Progenitor cell of endocrine pancreas (in vitro differentiated cells): Measurements from ENCODE around the gene CGREF1. TPM values are rescaled to one million over a fixed set of nuclear protein-coding genes. Genes with fewer than 3 reads are reported as not detected.

ENCODE experiments used
- DNase-seq: peaks from one replicate; pipeline ENCODE4 v3.0.0; 2021; ENCODE audit warnings: low spot score; ENCODE audit not compliant: unreplicated experiment
- H3K27ac Mint-ChIP-seq: 2 replicates; pipeline ENCODE4 v1.8.0; 2021; ENCODE audit warnings: mild to moderate bottlenecking, moderate library complexity, mixed read lengths
- H3K27me3 Mint-ChIP-seq: 2 replicates; pipeline ENCODE4 v1.8.0; 2021; ENCODE audit warnings: mixed read lengths
- H3K36me3 Mint-ChIP-seq: 2 replicates; pipeline ENCODE4 v1.8.0; 2022; ENCODE audit warnings: mixed read lengths; ENCODE audit not compliant: insufficient read depth
- H3K4me1 Mint-ChIP-seq: 2 replicates; pipeline ENCODE4 v1.8.0; 2021; ENCODE audit warnings: low read depth, mixed read lengths
- H3K4me3 Mint-ChIP-seq: 2 replicates; pipeline ENCODE4 v1.8.0; 2021; ENCODE audit warnings: low read depth, mild to moderate bottlenecking, moderate library complexity, mixed read lengths
- H3K9me3 Mint-ChIP-seq: 2 replicates; pipeline ENCODE4 v1.8.0; 2021; ENCODE audit warnings: low read depth, mixed read lengths
- total RNA-seq: library from RNA; stranded (reverse); gene quantifications from 2 replicates; pipeline ENCODE4 v1.2.1, GENCODE V29; 2021
- TF ChIP-seq, protein P1 (sequence below): fragments of 200-600 bp; sonication (generic); IDR thresholded peaks from one replicate; pipeline ENCODE4 v1.5.0; 2021; ENCODE audit warnings: antibody characterized with exemption, mild to moderate bottlenecking; ENCODE audit not compliant: unreplicated experiment

The CGREF1 gene
- total RNA-seq, 1 donor from 2014 or later, result 0.31 TPM

DNA sequence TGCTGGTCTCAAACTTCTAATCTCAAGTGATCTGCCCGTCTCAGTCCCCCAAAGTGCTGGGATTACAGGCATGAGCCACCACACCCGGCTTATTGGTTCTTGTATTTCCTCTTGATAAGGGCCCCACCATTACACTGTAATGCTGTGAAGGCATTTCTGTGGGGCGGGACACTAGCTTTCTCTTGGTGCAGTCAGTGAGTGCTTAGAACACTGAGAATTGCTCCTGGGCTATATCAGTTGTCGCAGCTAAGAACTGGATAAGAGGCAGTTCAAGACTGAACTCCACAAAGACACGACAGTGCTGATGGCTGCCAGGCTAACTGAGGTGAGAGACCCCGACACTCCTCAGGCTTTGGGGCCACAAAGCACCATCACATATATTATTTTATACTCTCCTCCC is 30.3 kb downstream of the CGREF1 start:
- Mint-ChIP-seq H3K9me3 (no peaks in the 10 kb centered on the region), H3K27me3 (peaks cover 27% of the 10 kb centered on the region), H3K27ac (no peak overlapping the region), H3K4me3 (no peak overlapping the region), H3K36me3 (no peaks in the 10 kb centered on the region), H3K4me1 (peaks cover 7% of the 10 kb centered on the region)
- TF ChIP-seq, protein P1, sequence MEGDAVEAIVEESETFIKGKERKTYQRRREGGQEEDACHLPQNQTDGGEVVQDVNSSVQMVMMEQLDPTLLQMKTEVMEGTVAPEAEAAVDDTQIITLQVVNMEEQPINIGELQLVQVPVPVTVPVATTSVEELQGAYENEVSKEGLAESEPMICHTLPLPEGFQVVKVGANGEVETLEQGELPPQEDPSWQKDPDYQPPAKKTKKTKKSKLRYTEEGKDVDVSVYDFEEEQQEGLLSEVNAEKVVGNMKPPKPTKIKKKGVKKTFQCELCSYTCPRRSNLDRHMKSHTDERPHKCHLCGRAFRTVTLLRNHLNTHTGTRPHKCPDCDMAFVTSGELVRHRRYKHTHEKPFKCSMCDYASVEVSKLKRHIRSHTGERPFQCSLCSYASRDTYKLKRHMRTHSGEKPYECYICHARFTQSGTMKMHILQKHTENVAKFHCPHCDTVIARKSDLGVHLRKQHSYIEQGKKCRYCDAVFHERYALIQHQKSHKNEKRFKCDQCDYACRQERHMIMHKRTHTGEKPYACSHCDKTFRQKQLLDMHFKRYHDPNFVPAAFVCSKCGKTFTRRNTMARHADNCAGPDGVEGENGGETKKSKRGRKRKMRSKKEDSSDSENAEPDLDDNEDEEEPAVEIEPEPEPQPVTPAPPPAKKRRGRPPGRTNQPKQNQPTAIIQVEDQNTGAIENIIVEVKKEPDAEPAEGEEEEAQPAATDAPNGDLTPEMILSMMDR, result no peak
- DNase-seq, result no peak

DNA sequence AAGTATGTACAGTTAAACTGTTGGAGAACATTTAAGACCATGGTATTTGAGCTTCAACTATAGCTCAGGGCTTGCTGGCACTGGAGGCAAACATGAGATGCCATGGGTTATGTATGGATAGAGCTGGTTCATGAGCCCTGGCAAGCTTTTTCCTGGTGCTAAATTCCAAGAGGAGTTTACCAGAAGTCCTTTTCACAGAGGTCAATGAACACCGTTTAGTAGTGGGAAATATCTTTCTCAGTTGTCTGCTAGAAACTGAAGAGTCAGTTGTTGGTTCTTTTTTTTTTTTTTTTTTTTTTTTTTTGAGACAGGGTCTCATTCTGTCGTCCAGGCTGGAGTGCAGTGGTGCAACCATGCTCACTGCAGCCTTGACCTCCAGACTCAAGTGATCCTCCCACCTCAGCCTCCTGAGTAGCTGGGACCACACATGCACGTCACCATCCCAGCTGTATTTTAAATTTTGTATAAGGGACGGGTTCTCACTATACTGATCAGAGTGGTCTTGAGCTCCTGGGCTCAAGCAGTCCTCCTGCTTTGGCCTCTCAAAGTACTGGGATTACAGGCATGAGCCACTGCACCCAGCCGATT is 31.0 kb downstream of the CGREF1 start:
- Mint-ChIP-seq H3K27ac (no peak overlapping the region), H3K9me3 (no peaks in the 10 kb centered on the region), H3K36me3 (no peaks in the 10 kb centered on the region), H3K4me3 (peak overlapping the region; percentile 26), H3K27me3 (peaks cover 30% of the 10 kb centered on the region), H3K4me1 (peaks cover 7% of the 10 kb centered on the region)
- TF ChIP-seq, protein P1, result no peak
- no peak for DNase-seq

DNA sequence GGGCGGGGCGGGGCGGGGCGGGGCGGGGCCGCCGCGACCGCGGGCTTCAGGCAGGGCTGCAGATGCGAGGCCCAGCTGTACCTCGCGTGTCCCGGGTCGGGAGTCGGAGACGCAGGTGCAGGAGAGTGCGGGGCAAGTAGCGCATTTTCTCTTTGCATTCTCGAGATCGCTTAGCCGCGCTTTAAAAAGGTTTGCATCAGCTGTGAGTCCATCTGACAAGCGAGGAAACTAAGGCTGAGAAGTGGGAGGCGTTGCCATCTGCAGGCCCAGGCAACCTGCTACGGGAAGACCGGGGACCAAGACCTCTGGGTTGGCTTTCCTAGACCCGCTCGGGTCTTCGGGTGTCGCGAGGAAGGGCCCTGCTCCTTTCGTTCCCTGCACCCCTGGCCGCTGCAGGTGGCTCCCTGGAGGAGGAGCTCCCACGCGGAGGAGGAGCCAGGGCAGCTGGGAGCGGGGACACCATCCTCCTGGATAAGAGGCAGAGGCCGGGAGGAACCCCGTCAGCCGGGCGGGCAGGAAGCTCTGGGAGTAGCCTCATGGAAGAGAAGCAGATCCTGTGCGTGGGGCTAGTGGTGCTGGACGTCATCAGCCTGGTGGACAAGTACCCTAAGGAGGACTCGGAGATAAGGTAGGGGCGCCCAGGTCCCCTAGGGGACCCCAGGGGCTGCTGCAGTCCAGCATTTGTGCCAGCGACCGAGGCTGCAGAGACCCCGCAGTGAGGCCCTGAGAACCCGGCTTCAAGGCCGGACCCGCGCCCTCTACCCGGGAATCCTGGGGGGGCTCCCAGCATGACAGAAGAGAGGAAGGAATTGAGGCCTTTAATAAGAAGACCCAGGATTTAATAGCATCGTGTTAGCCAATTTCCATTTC is 32.0 kb downstream of the CGREF1 start, which contains the start of gene KHK:
Gene KHK (plus strand): TSS at position 49 of the 870 bp plus-strand sequence. CDS start 488 bp downstream, at position 537.
- Mint-ChIP-seq H3K4me1 (peaks cover 7% of the 10 kb centered on the region), H3K4me3 (peak within 1 kb of the TSS; percentile 76), H3K27ac (peak within 1 kb of the TSS; percentile 62), H3K9me3 (no peaks in the 10 kb centered on the region), H3K36me3 (no peaks in the 10 kb centered on the region), H3K27me3 (peaks cover 30% of the 10 kb centered on the region)
- no peak for DNase-seq
- TF ChIP-seq, protein P1, result no peak

DNA sequence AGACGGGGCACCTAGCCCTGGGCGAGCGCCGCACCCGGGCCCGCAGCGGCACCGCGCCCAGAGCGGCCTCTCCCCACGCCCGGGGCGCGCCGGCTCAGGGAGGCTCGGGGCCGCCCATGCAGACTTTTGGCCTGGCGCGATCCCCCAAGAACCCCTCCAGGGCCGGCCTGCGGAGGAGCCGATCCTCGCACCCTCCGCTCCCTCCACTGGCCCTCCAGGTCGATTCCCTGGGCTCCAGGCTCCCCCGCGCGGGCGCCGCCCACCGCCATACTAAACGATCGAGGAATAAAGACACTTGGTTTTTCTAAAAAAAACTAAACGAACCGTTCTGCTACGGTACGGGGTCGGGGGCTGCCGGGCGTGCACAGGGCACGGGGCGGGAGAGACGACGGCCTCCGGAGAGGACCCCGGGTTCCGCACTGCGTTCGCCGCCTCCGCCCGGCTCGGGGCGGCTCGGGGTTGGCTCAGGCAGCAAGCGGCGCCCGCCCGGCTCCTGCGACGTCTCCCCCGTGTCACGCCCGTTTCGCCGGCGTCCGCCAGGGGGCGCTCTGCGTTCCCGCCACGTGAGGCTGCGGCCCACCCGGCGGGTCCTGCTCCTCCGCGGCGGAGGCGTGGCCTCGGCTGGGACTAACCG is 32.7 kb downstream of the CGREF1 start:
- no peaks in the 10 kb centered on the region for H3K36me3 Mint-ChIP-seq
- peaks cover 12% of the 10 kb centered on the region for H3K4me1 Mint-ChIP-seq
- no peaks in the 10 kb centered on the region for H3K9me3 Mint-ChIP-seq
- peaks cover 30% of the 10 kb centered on the region for H3K27me3 Mint-ChIP-seq
- H3K4me3 Mint-ChIP-seq, result peak overlapping the region; percentile 76
- peak; percentile 97 for DNase-seq
- H3K27ac Mint-ChIP-seq, result peak overlapping the region; percentile 62
- TF ChIP-seq, protein P1, result peak; percentile 92

DNA sequence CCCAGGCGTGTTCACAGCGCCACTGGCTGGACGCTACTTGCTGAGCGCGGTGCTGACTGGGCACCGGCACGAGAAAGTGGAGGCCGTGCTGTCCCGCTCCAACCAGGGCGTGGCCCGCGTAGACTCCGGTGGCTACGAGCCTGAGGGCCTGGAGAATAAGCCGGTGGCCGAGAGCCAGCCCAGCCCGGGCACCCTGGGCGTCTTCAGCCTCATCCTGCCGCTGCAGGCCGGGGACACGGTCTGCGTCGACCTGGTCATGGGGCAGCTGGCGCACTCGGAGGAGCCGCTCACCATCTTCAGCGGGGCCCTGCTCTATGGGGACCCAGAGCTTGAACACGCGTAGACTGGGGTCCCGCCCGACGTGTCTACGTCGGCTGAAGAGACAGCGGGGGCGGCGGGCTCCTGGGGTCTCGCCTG is 33.2 kb downstream of the CGREF1 start:
- Mint-ChIP-seq H3K4me1 (peaks cover 13% of the 10 kb centered on the region), H3K36me3 (no peaks in the 10 kb centered on the region), H3K27me3 (peaks cover 30% of the 10 kb centered on the region), H3K4me3 (peak overlapping the region; percentile 58), H3K27ac (no peak overlapping the region), H3K9me3 (no peaks in the 10 kb centered on the region)
- TF ChIP-seq, protein P1, result no peak
- no peak for DNase-seq
